Esophagus mucosa (tissue), 1 donor: Measurements from ENCODE around the gene TREM1. TPM values are rescaled to one million over a fixed set of nuclear protein-coding genes. Genes with fewer than 3 reads are reported as not detected.
"Not testable (repeated sequence)": the region's sequence is repeated elsewhere in the genome, so short reads cannot be mapped to it uniquely, and the experiment has no call there.

Experiments
- ATAC-seq: fragments of 200-7000 bp; cut with Tn5 transposase; one replicate; pipeline ENCODE4 v1.9.1; 2020
- total RNA-seq: library from RNA; stranded (reverse); gene quantifications from one replicate; pipeline ENCODE4 v1.2.4, GENCODE V29; 2023
- donor health status: DM: yes; HTN: yes; CAD: no.

Gene TREM1
- 0.20 TPM for total RNA-seq

- peak; percentile 70 for ATAC-seq
These were observed at the start of gene TREM1 for GRCh38 chr6:41286544-41287346. Gene TREM1, minus strand, starts transcription at chr6:41286682. Its CDS starts 27 bp downstream, at chr6:41286655.

GRCh38 chr6:41335943-41336342 lies 49.5 kb upstream of the TREM1 start:
- no peak for ATAC-seq

GRCh38 chr6:41335296-41335695 lies 48.8 kb upstream of the TREM1 start, which contains the start of gene NCR2:
Gene NCR2, plus strand, starts transcription at chr6:41335608. Its CDS starts 269 bp downstream, at chr6:41335877.
- no peak for ATAC-seq

GRCh38 chr6:41334482-41335040 lies 48.1 kb upstream of the TREM1 start:
- ATAC-seq = no peak

GRCh38 chr6:41332842-41333736 lies 46.6 kb upstream of the TREM1 start:
- ATAC-seq = no peak

- no peak for ATAC-seq
These were observed 45.8 kb upstream of the TREM1 start for GRCh38 chr6:41332241-41332640.

- no peak for ATAC-seq
These were observed 45.1 kb upstream of the TREM1 start for GRCh38 chr6:41331401-41332150.

- no peak for ATAC-seq
These were observed 40.7 kb upstream of the TREM1 start for GRCh38 chr6:41327177-41327576.

GRCh38 chr6:41326092-41326491 lies 39.6 kb upstream of the TREM1 start:
- ATAC-seq = no peak

GRCh38 chr6:41325446-41326066 lies 39.1 kb upstream of the TREM1 start:
- no peak for ATAC-seq

GRCh38 chr6:41321183-41321582 lies 34.7 kb upstream of the TREM1 start:
- ATAC-seq = no peak

GRCh38 chr6:41318654-41319565 lies 32.4 kb upstream of the TREM1 start:
- peak; percentile 96 for ATAC-seq

- no peak for ATAC-seq
These were observed 31.8 kb upstream of the TREM1 start for GRCh38 chr6:41318261-41318653.

GRCh38 chr6:41315943-41316620 lies 29.6 kb upstream of the TREM1 start:
- no peak for ATAC-seq

GRCh38 chr6:41315203-41315602 lies 28.7 kb upstream of the TREM1 start:
- no peak for ATAC-seq

GRCh38 chr6:41306187-41306854 lies 19.8 kb upstream of the TREM1 start:
- peak; percentile 39 for ATAC-seq

GRCh38 chr6:41302638-41303037 lies 16.2 kb upstream of the TREM1 start:
- no peak for ATAC-seq

- no peak for ATAC-seq
These were observed 12.5 kb upstream of the TREM1 start for GRCh38 chr6:41298785-41299502.

- ATAC-seq = not testable (repeated sequence)
These were observed 10.8 kb upstream of the TREM1 start for GRCh38 chr6:41297248-41297647.
